ENCODE data around the gene GNAI1. TPM values are rescaled to one million over a fixed set of nuclear protein-coding genes. Genes with fewer than 3 reads are reported as not detected.

The GNAI1 gene
- total and polyA plus RNA-seq, 10 of the 15 experiments (the other 5 are each of a cell fraction or from before 2014, with no cell fraction given), result not detected

DNA sequence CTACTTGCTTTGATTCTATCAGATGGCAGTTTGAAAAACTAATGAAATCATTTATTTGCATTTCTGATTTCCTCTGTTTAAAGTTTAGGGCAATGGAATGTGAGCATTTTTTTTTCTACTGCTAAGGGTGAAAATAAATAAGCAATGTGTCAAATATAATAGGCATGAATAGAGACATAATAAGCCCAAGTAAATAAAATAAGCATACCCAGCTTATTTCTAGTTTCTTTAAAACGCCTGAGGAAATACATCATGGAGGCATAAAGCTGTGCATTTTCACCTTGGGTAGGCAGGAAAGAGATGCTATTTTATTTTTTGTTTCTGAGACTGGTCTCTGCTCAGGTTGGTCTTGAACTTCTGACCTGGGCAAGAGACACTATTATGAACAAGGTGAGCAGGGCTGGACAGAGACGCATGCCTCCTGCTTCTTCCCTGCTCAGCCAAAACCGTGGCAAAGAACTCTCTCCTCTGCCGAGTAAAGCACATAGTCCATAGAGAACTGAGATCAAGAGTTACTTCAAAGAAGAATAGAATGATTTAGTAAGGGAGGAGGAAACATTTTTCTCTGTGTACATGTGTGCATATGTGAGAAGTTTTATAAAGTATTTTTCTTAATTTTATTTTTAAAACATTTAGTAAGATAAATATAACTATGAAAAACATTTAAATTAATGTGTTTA, 138.1 kb downstream of the GNAI1 start:
- POLR2A ChIA-PET, result no interaction called here
- Histone ChIP-seq H2AFZ (ENCODE audit: control insufficient read depth, low read depth, low read length) (no peak overlapping the region), H3K27ac (ENCODE audit: control insufficient read depth, insufficient read depth) (no peak overlapping the region), H3K4me3 (no peak overlapping the region), H3K36me3 (ENCODE audit: control insufficient read depth in 2 of 2, insufficient read depth in 2 of 2, low read length in 1 of 2) (no peaks in the 10 kb centered on the region), H3K79me2 (ENCODE audit: control insufficient read depth, insufficient read depth, low read length) (no peaks in the 10 kb centered on the region), H3K9me3 (replicated peaks; ENCODE audit: control insufficient read depth, insufficient read depth, low read length) (no peaks in the 10 kb centered on the region), H3K27me3 (replicated peaks in 1 of 2; ENCODE audit: control insufficient read depth in 2 of 2, insufficient read depth in 2 of 2, low read length in 1 of 2) (no peaks in the 10 kb centered on the region), H3K4me2 (ENCODE audit: control insufficient read depth, insufficient read depth) (no peak overlapping the region), H3K9ac (ENCODE audit: control insufficient read depth, insufficient read depth, low read length) (no peak overlapping the region), H4K20me1 (ENCODE audit: control insufficient read depth, insufficient read depth) (no peaks in the 10 kb centered on the region), H3K4me1 (ENCODE audit: control insufficient read depth, insufficient read depth, low read length) (no peaks in the 10 kb centered on the region)
- RAD21 ChIA-PET (ENCODE audit: unreplicated experiment), result no interaction called here
- 12% methylated on average over 4 of the region's 4 CpGs for WGBS (ENCODE audit: insufficient coverage, insufficient replicate concordance, low lambda C conversion rate, missing lambda C conversion rate)
- no peak for TF ChIP-seq KDM1A (IDR thresholded peaks at IDR 0.05; ENCODE audit: borderline replicate concordance)
- FAIRE-seq, result no peak
- BruUV-seq (replicated peaks), result no TSS peak
- ATAC-seq, result no peak
- SMC1A ChIA-PET (ENCODE audit: uncharacterized antibody, unreplicated experiment), result no interaction called here
- DNase-seq (ENCODE audit: low read depth, low spot score), result no peak
- in situ Hi-C loops (cut with MboI) (no loop called here), intact Hi-C loops (cut with micrococcal nuclease; ENCODE audit: unreplicated experiment) (no loop called here)
- CTCF ChIA-PET, result no interaction called here

DNA sequence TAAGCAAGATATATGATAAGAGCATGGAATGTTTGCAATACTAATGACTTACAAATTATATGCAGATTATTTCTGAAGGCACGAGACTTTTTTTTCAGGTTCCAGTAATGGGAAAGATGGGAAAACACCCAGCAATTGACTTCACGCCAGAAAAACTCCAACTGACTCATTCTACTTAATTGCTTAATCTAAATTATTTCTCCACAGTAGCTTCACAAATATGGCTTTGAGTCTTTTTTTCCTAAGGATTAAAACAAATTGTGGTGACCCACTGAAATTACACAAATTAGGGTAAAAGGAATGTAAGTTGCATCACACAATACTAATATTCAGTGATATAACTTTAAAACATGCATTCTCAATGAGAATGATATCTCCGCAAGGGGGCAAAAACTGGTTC, 138.7 kb downstream of the GNAI1 start:
- Histone ChIP-seq H3K9ac (ENCODE audit: control insufficient read depth, insufficient read depth, low read length) (no peak overlapping the region), H3K27me3 (replicated peaks in 1 of 2; ENCODE audit: control insufficient read depth in 2 of 2, insufficient read depth in 2 of 2, low read length in 1 of 2) (no peaks in the 10 kb centered on the region), H3K36me3 (ENCODE audit: control insufficient read depth in 2 of 2, insufficient read depth in 2 of 2, low read length in 1 of 2) (no peaks in the 10 kb centered on the region), H3K9me3 (replicated peaks; ENCODE audit: control insufficient read depth, insufficient read depth, low read length) (no peaks in the 10 kb centered on the region), H3K4me3 (no peak overlapping the region), H3K4me1 (ENCODE audit: control insufficient read depth, insufficient read depth, low read length) (no peaks in the 10 kb centered on the region), H3K79me2 (ENCODE audit: control insufficient read depth, insufficient read depth, low read length) (no peaks in the 10 kb centered on the region), H4K20me1 (ENCODE audit: control insufficient read depth, insufficient read depth) (no peaks in the 10 kb centered on the region), H3K4me2 (ENCODE audit: control insufficient read depth, insufficient read depth) (no peak overlapping the region), H3K27ac (ENCODE audit: control insufficient read depth, insufficient read depth) (no peak overlapping the region), H2AFZ (ENCODE audit: control insufficient read depth, low read depth, low read length) (no peak overlapping the region)
- ChIA-PET POLR2A (no interaction called here), RAD21 (ENCODE audit: unreplicated experiment) (no interaction called here), SMC1A (ENCODE audit: uncharacterized antibody, unreplicated experiment) (no interaction called here), CTCF (no interaction called here)
- intact Hi-C loops (cut with micrococcal nuclease; ENCODE audit: unreplicated experiment) (no loop called here), in situ Hi-C loops (cut with MboI) (no loop called here)
- no peak for ATAC-seq
- 33% methylated on average over 3 of the region's 3 CpGs for WGBS (ENCODE audit: insufficient coverage, insufficient replicate concordance, low lambda C conversion rate, missing lambda C conversion rate)
- no peak for DNase-seq (ENCODE audit: low read depth, low spot score)
- FAIRE-seq, result no peak
- no TSS peak for BruUV-seq (replicated peaks)
- TF ChIP-seq LARP7 (IDR thresholded peaks at IDR 0.05), result no peak
- no peak for TF ChIP-seq FOXK2 (IDR thresholded peaks at IDR 0.05)
- no peak for TF ChIP-seq POLR2AphosphoS2 (IDR thresholded peaks at IDR 0.05; ENCODE audit: low read depth, low read length)
- no peak for TF ChIP-seq ZNF207 (IDR thresholded peaks at IDR 0.05; ENCODE audit: borderline replicate concordance)
- TF ChIP-seq KLF5 (IDR thresholded peaks at IDR 0.05; ENCODE audit: partially characterized antibody), result no peak
- TF ChIP-seq FOS (IDR thresholded peaks at IDR 0.05; ENCODE audit: borderline replicate concordance, extremely low read depth, insufficient read length), result no peak
- no peak for TF ChIP-seq HCFC1 (IDR thresholded peaks at IDR 0.05; ENCODE audit: low read length)
- no peak for TF ChIP-seq EZH2 (IDR thresholded peaks at IDR 0.05; ENCODE audit: borderline replicate concordance, control insufficient read depth, low read depth, low read length)
- TF ChIP-seq, protein P1, sequence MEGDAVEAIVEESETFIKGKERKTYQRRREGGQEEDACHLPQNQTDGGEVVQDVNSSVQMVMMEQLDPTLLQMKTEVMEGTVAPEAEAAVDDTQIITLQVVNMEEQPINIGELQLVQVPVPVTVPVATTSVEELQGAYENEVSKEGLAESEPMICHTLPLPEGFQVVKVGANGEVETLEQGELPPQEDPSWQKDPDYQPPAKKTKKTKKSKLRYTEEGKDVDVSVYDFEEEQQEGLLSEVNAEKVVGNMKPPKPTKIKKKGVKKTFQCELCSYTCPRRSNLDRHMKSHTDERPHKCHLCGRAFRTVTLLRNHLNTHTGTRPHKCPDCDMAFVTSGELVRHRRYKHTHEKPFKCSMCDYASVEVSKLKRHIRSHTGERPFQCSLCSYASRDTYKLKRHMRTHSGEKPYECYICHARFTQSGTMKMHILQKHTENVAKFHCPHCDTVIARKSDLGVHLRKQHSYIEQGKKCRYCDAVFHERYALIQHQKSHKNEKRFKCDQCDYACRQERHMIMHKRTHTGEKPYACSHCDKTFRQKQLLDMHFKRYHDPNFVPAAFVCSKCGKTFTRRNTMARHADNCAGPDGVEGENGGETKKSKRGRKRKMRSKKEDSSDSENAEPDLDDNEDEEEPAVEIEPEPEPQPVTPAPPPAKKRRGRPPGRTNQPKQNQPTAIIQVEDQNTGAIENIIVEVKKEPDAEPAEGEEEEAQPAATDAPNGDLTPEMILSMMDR (IDR thresholded peaks at IDR 0.05 in 2 of 3, conservative IDR thresholded peaks at IDR 0.05 in 1 of 3; ENCODE audit: control insufficient read depth in 2 of 3, extremely low read depth in 1 of 3, insufficient read depth in 1 of 3, low read depth in 3 of 3, low read length in 3 of 3), result no peak
- TF ChIP-seq SIX5 (IDR thresholded peaks at IDR 0.05; ENCODE audit: low read depth, low read length, severe bottlenecking), result no peak
- TF ChIP-seq JUNB (IDR thresholded peaks at IDR 0.05), result no peak
- TF ChIP-seq, protein P2, sequence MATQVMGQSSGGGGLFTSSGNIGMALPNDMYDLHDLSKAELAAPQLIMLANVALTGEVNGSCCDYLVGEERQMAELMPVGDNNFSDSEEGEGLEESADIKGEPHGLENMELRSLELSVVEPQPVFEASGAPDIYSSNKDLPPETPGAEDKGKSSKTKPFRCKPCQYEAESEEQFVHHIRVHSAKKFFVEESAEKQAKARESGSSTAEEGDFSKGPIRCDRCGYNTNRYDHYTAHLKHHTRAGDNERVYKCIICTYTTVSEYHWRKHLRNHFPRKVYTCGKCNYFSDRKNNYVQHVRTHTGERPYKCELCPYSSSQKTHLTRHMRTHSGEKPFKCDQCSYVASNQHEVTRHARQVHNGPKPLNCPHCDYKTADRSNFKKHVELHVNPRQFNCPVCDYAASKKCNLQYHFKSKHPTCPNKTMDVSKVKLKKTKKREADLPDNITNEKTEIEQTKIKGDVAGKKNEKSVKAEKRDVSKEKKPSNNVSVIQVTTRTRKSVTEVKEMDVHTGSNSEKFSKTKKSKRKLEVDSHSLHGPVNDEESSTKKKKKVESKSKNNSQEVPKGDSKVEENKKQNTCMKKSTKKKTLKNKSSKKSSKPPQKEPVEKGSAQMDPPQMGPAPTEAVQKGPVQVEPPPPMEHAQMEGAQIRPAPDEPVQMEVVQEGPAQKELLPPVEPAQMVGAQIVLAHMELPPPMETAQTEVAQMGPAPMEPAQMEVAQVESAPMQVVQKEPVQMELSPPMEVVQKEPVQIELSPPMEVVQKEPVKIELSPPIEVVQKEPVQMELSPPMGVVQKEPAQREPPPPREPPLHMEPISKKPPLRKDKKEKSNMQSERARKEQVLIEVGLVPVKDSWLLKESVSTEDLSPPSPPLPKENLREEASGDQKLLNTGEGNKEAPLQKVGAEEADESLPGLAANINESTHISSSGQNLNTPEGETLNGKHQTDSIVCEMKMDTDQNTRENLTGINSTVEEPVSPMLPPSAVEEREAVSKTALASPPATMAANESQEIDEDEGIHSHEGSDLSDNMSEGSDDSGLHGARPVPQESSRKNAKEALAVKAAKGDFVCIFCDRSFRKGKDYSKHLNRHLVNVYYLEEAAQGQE (IDR thresholded peaks at IDR 0.05; ENCODE audit: low read depth, low read length), result no peak

All from GM12878 (cell line).